Measurements from ENCODE around the gene ZNF280D. TPM values are rescaled to one million over a fixed set of nuclear protein-coding genes. Genes with fewer than 3 reads are reported as not detected.

Gene ZNF280D
- total RNA-seq, 1 experiment from 2014 or later = 21.5 TPM

DNA sequence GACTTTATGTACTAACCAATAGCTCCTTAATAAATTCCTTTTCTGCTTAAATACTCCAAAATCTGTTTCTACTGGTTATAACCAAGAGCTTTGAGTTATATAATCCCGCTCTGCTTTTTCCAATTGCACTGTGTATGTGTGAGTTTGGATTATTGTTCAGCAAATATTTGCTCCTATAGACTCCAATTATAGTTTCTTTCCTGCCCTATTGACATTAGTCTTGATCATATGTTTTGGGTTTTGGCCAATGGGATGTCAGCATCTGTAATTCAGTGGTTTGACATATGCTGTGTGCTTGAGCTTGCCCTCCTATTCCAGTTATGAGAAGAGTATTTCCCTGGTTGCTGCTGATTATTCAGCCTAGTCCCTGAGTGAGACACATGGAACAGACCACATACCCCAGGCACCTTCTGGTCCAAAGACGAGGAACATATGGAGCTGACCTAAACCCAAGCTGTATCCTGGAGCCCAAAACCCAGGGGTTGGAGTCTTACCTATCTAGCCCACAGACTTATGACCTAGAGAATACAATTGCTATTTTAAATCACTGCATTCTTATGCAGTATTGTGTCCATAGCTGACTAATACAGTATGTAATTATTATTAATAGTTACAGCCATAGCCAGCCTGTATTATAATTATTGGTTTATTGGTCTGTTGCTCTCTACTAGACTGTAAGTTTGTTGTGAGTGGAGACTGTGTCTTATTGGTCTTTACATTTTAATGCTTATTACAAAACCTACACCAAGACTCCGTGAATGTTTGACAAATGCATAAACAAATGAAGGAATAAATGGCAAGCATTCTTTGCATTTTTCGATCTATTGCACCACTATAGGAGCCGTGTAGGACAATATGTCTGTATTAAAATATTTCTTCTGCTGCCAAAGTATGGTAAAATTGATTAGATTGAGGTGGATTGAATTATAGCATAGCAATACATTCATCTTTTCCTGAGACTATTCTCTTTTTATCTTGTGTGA is 11.7 kb upstream of the ZNF280D start:
- no peak for TF ChIP-seq SIN3A (IDR thresholded peaks at IDR 0.05; ENCODE audit: borderline replicate concordance, insufficient read depth, low read depth, low read length)
- TF ChIP-seq TCF7L2 (IDR thresholded peaks at IDR 0.05; ENCODE audit: low read depth, low read length) = no peak
- TF ChIP-seq, protein P1, sequence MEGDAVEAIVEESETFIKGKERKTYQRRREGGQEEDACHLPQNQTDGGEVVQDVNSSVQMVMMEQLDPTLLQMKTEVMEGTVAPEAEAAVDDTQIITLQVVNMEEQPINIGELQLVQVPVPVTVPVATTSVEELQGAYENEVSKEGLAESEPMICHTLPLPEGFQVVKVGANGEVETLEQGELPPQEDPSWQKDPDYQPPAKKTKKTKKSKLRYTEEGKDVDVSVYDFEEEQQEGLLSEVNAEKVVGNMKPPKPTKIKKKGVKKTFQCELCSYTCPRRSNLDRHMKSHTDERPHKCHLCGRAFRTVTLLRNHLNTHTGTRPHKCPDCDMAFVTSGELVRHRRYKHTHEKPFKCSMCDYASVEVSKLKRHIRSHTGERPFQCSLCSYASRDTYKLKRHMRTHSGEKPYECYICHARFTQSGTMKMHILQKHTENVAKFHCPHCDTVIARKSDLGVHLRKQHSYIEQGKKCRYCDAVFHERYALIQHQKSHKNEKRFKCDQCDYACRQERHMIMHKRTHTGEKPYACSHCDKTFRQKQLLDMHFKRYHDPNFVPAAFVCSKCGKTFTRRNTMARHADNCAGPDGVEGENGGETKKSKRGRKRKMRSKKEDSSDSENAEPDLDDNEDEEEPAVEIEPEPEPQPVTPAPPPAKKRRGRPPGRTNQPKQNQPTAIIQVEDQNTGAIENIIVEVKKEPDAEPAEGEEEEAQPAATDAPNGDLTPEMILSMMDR (IDR thresholded peaks at IDR 0.05) = no peak
- TF ChIP-seq, protein P2, sequence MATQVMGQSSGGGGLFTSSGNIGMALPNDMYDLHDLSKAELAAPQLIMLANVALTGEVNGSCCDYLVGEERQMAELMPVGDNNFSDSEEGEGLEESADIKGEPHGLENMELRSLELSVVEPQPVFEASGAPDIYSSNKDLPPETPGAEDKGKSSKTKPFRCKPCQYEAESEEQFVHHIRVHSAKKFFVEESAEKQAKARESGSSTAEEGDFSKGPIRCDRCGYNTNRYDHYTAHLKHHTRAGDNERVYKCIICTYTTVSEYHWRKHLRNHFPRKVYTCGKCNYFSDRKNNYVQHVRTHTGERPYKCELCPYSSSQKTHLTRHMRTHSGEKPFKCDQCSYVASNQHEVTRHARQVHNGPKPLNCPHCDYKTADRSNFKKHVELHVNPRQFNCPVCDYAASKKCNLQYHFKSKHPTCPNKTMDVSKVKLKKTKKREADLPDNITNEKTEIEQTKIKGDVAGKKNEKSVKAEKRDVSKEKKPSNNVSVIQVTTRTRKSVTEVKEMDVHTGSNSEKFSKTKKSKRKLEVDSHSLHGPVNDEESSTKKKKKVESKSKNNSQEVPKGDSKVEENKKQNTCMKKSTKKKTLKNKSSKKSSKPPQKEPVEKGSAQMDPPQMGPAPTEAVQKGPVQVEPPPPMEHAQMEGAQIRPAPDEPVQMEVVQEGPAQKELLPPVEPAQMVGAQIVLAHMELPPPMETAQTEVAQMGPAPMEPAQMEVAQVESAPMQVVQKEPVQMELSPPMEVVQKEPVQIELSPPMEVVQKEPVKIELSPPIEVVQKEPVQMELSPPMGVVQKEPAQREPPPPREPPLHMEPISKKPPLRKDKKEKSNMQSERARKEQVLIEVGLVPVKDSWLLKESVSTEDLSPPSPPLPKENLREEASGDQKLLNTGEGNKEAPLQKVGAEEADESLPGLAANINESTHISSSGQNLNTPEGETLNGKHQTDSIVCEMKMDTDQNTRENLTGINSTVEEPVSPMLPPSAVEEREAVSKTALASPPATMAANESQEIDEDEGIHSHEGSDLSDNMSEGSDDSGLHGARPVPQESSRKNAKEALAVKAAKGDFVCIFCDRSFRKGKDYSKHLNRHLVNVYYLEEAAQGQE (IDR thresholded peaks at IDR 0.05; ENCODE audit: insufficient read depth in 1 of 2, low read depth in 2 of 2, low read length in 1 of 2) = no peak
- no peak for TF ChIP-seq POLR2AphosphoS5 (IDR thresholded peaks at IDR 0.05; ENCODE audit: low read depth, low read length)
- intact Hi-C loops (cut with micrococcal nuclease; ENCODE audit: unreplicated experiment) = no loop called here
- H3K9me3 ChIP-seq (ENCODE audit: control insufficient read depth, insufficient read depth, low read depth, low read length) = no peaks in the 10 kb centered on the region
- ChIA-PET CTCF (no interaction called here), POLR2A (no interaction called here)
- in situ Hi-C loops (cut with HindIII; ENCODE audit: low pct_unique_long_range_greater_than_20kb, low sequenced_read_pairs) = no loop called here
- no TSS peak for BruUV-seq (replicated peaks)
- H3K4me1 ChIP-seq (ENCODE audit: control insufficient read depth, insufficient read depth, low read length) = no peaks in the 10 kb centered on the region
- H3K4me3 ChIP-seq (ENCODE audit: low read depth in 2 of 2, low read length in 2 of 2) = no peak overlapping the region
- no peak overlapping the region for H3K27ac ChIP-seq (ENCODE audit: low read length)
- ATAC-seq = no peak
- H3K27me3 ChIP-seq (ENCODE audit: control insufficient read depth, insufficient read depth, low read length) = peaks cover 7% of the 10 kb centered on the region; the same call in 1 of the 2 replicates
- H3K36me3 ChIP-seq (ENCODE audit: control insufficient read depth, insufficient read depth, low read length) = no peaks in the 10 kb centered on the region
- DNase-seq (ENCODE audit: low read depth, low spot score) = no peak

DNA sequence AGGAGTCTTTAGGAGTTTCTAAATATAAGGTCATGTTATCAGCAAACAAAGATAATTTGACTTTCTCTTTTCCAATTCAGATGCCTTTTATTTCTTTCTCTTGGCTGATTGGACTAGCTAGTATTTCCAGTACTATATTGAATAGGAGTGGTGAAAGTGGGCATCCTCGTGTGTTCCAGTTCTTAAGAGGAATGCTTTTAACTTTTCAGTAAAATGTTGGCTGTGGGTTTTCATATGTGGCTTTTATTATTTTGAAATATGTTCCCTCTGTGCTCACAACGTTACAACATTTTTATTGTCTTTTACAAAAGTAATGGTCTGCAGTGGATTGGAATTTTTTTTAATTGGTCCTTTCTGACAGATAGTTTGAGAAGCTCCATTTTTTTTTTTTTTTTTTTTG is 8.2 kb upstream of the ZNF280D start:
- no peak overlapping the region for H3K4me3 ChIP-seq (ENCODE audit: low read depth in 2 of 2, low read length in 2 of 2)
- H3K27me3 ChIP-seq (ENCODE audit: control insufficient read depth, insufficient read depth, low read length) = peaks cover 7% of the 10 kb centered on the region; the same call in 1 of the 2 replicates
- ATAC-seq (no peak), DNase-seq (ENCODE audit: low read depth, low spot score) (no peak)
- ChIA-PET CTCF (interaction anchor here (0.6 kb wide), 1 partner anchor 785 kb away, joined by 5 read pairs; no protein-coding TSS in a partner anchor), POLR2A (no interaction called here)
- no peaks in the 10 kb centered on the region for H3K9me3 ChIP-seq (ENCODE audit: control insufficient read depth, insufficient read depth, low read depth, low read length)
- in situ Hi-C loops (cut with HindIII; ENCODE audit: low pct_unique_long_range_greater_than_20kb, low sequenced_read_pairs) = no loop called here
- TF ChIP-seq, protein P1 (IDR thresholded peaks at IDR 0.05) = no peak
- TF ChIP-seq, protein P2 (IDR thresholded peaks at IDR 0.05; ENCODE audit: insufficient read depth in 1 of 2, low read depth in 2 of 2, low read length in 1 of 2) = no peak
- TF ChIP-seq TCF7L2 (IDR thresholded peaks at IDR 0.05; ENCODE audit: low read depth, low read length) (no peak), SIN3A (IDR thresholded peaks at IDR 0.05; ENCODE audit: borderline replicate concordance, insufficient read depth, low read depth, low read length) (no peak), POLR2AphosphoS5 (IDR thresholded peaks at IDR 0.05; ENCODE audit: low read depth, low read length) (no peak)
- intact Hi-C loops (cut with micrococcal nuclease; ENCODE audit: unreplicated experiment) = no loop called here
- H3K36me3 ChIP-seq (ENCODE audit: control insufficient read depth, insufficient read depth, low read length) = no peaks in the 10 kb centered on the region
- no peaks in the 10 kb centered on the region for H3K4me1 ChIP-seq (ENCODE audit: control insufficient read depth, insufficient read depth, low read length)
- H3K27ac ChIP-seq (ENCODE audit: low read length) = no peak overlapping the region
- BruUV-seq (replicated peaks) = no TSS peak

Measured in Panc1 (cell line).